ENCODE measurements around the gene NFATC4.

Gene NFATC4

GRCh38 chr14:24390701-24391468, 22.9 kb downstream of the NFATC4 start:
- DNase-seq = peak in 1 of 2 donors; percentile 73

- no peak for DNase-seq
Measured at GRCh38 chr14:24392325-24393091, 24.5 kb downstream of the NFATC4 start.

GRCh38 chr14:24394275-24394674, 26.3 kb downstream of the NFATC4 start:
- DNase-seq = no peak

- DNase-seq = peak in 1 of 2 donors; percentile 65
Measured at GRCh38 chr14:24395609-24396582, 27.9 kb downstream of the NFATC4 start.

GRCh38 chr14:24397639-24398292, 29.8 kb downstream of the NFATC4 start:
- no peak for DNase-seq

- DNase-seq = no peak
Measured at GRCh38 chr14:24398293-24398652, 30.3 kb downstream of the NFATC4 start.

- DNase-seq = peak in 1 of 2 donors; percentile 22
Measured at GRCh38 chr14:24398653-24399446, 30.9 kb downstream of the NFATC4 start, which contains the start of gene NYNRIN. NYNRIN (plus strand) TSS chr14:24399003; CDS start chr14:24399247, 244 bp downstream.

GRCh38 chr14:24399447-24399822, 31.5 kb downstream of the NFATC4 start:
- DNase-seq = no peak

- no peak for DNase-seq
Measured at GRCh38 chr14:24399999-24400718, 32.2 kb downstream of the NFATC4 start.

- DNase-seq = no peak
Measured at GRCh38 chr14:24401810-24402702, 34.1 kb downstream of the NFATC4 start.

GRCh38 chr14:24403294-24403998, 35.5 kb downstream of the NFATC4 start:
- DNase-seq = no peak

GRCh38 chr14:24404814-24405213, 36.8 kb downstream of the NFATC4 start:
- no peak for DNase-seq

GRCh38 chr14:24406416-24406815, 38.4 kb downstream of the NFATC4 start:
- no peak for DNase-seq

- no peak for DNase-seq
Measured at GRCh38 chr14:24407608-24408325, 39.8 kb downstream of the NFATC4 start.

- no peak for DNase-seq
Measured at GRCh38 chr14:24408764-24409163, 40.8 kb downstream of the NFATC4 start.

- no peak for DNase-seq
Measured at GRCh38 chr14:24409192-24409591, 41.2 kb downstream of the NFATC4 start.

- DNase-seq = no peak
Measured at GRCh38 chr14:24409956-24410355, 42.0 kb downstream of the NFATC4 start.
